Spinal cord (tissue), 10 donors: ENCODE results near the gene ANKS3. TPM values are rescaled to one million over a fixed set of nuclear protein-coding genes. Genes with fewer than 3 reads are reported as not detected.

Experiments used
- DNase-seq, 6 donors: peaks; one replicate each; pipeline versions ENCODE4 v3.0.0 to v3.0.0-alpha.2; 2013 to 2015; ENCODE audit warnings: low spot score in 6 of 6, low read depth in 4 of 6
- H3K27ac ChIP-seq: one replicate; pipeline ENCODE4 v1.5.1; 2013; ENCODE audit warnings: low read depth, low read length, control low read depth
- H3K27me3 ChIP-seq: one replicate; pipeline ENCODE4 v1.6.1; 2013; ENCODE audit warnings: low read length; ENCODE audit not compliant: control insufficient read depth, insufficient read depth
- H3K36me3 ChIP-seq: one replicate; pipeline ENCODE4 v1.6.1; 2013; ENCODE audit warnings: low read length; ENCODE audit not compliant: control insufficient read depth, insufficient read depth
- H3K4me1 ChIP-seq: one replicate; pipeline ENCODE4 v1.6.1; 2013; ENCODE audit warnings: low read length; ENCODE audit not compliant: control insufficient read depth, insufficient read depth
- H3K4me3 ChIP-seq: one replicate; pipeline ENCODE4 v1.5.1; 2013; ENCODE audit warnings: low read depth, low read length, control low read depth
- H3K9me3 ChIP-seq: one replicate; pipeline ENCODE4 v1.6.1; 2013; ENCODE audit warnings: low read length; ENCODE audit not compliant: control insufficient read depth, insufficient read depth
- WGBS: methylation state at CpG from one replicate; pipeline ENCODE4 v1.1.5; 2013; ENCODE audit warnings: missing lambda C conversion rate; ENCODE audit not compliant: insufficient coverage; 5-methylcytosine and 5-hydroxymethylcytosine counted together
- long read RNA-seq, 4 donors: transcript quantifications; one replicate each; lab custom pipeline, GENCODE V29; 2026
- polyA plus RNA-seq, 2 donors: library from polyadenylated mRNA; unstranded; fragments of 120-200 nt; gene quantifications; one replicate each; pipeline ENCODE4 v1.2.1, GENCODE V29; 2013; ENCODE audit not compliant: insufficient read length in 2 of 2
- total RNA-seq, 2 donors: library from RNA; depleted of rRNA in 1 of 2; stranded (reverse); fragments of 120-200 nt in 1 of 2; fragments of >200 nt in 1 of 2; gene quantifications; one replicate each; pipeline versions ENCODE4 v1.2.3 to v1.2.4, GENCODE V29; 2013 to 2014
- donor health status: healthy.

The ANKS3 gene
- total RNA-seq (10 to 100 TPM; 20.2 to 29.0 TPM), polyA plus RNA-seq (10 to 100 TPM; 29.6 to 48.1 TPM)
- long read RNA-seq, donor 1, transcript ANKS3-216 (2 exons, 834 nt) = major isoform, 6 of 8 reads
- long read RNA-seq, donor 1, partial matches to known transcripts = 0 of 8 reads
- long read RNA-seq, donor 1, other reads (novel, unspliced or antisense) = 0 of 8 reads
- long read RNA-seq, donor 2, partial matches to known transcripts = 0 of 1 reads
- long read RNA-seq, donor 2, other reads (novel, unspliced or antisense) = 0 of 1 reads
- long read RNA-seq, donor 3 = 0 reads
- long read RNA-seq, donor 4, partial matches to known transcripts = 0 of 3 reads
- long read RNA-seq, donor 4, other reads (novel, unspliced or antisense) = 0 of 3 reads

- peak within 1 kb of the TSS; percentile 80 for H3K27ac ChIP-seq
- H3K9me3 ChIP-seq = no peaks in the 10 kb centered on the region
- peaks cover 10% of the 10 kb centered on the region for H3K36me3 ChIP-seq
- peak; percentile 81 to 97 (median 89) for DNase-seq
- H3K27me3 ChIP-seq = no peaks in the 10 kb centered on the region
- peak within 1 kb of the TSS; percentile 80 for H3K4me3 ChIP-seq
- peaks cover 17% of the 10 kb centered on the region for H3K4me1 ChIP-seq
- 0% methylated on average over 70 of the region's 70 CpGs for WGBS
These were observed at the start of gene ANKS3, which contains the start of gene DNAAF8 for GRCh38 chr16:4734063-4734729. Gene ANKS3 (minus strand): TSS chr16:4734271. CDS start chr16:4730149, 4,122 bp downstream. Gene DNAAF8 (plus strand): TSS chr16:4734537. CDS start chr16:4736515, 1,978 bp downstream.

- H3K27ac ChIP-seq = no peak overlapping the region
- no peak for DNase-seq
- H3K27me3 ChIP-seq = no peaks in the 10 kb centered on the region
- 91% methylated on average over 22 of the region's 25 CpGs for WGBS
- H3K36me3 ChIP-seq = no peaks in the 10 kb centered on the region
- no peak overlapping the region for H3K4me3 ChIP-seq
- no peaks in the 10 kb centered on the region for H3K4me1 ChIP-seq
- H3K9me3 ChIP-seq = no peaks in the 10 kb centered on the region
These were observed 49.3 kb upstream of the ANKS3 start for GRCh38 chr16:4783251-4783950.

GRCh38 chr16:4780235-4780634 is 46.2 kb upstream of the ANKS3 start:
- Histone ChIP-seq H3K9me3 (no peaks in the 10 kb centered on the region), H3K4me1 (no peaks in the 10 kb centered on the region), H3K27me3 (no peaks in the 10 kb centered on the region), H3K4me3 (no peak overlapping the region), H3K36me3 (no peaks in the 10 kb centered on the region), H3K27ac (no peak overlapping the region)
- 71% methylated on average over 1 of the region's 4 CpGs for WGBS
- no peak for DNase-seq

GRCh38 chr16:4778050-4778392 is 44.0 kb upstream of the ANKS3 start:
- no peaks in the 10 kb centered on the region for H3K27me3 ChIP-seq
- no peak for DNase-seq
- no peak overlapping the region for H3K27ac ChIP-seq
- no peak overlapping the region for H3K4me3 ChIP-seq
- H3K4me1 ChIP-seq = no peaks in the 10 kb centered on the region
- 96% methylated on average over 3 of the region's 5 CpGs for WGBS
- H3K36me3 ChIP-seq = no peaks in the 10 kb centered on the region
- H3K9me3 ChIP-seq = no peaks in the 10 kb centered on the region

GRCh38 chr16:4777339-4778049 is 43.4 kb upstream of the ANKS3 start:
- Histone ChIP-seq H3K36me3 (no peaks in the 10 kb centered on the region), H3K4me1 (no peaks in the 10 kb centered on the region), H3K4me3 (no peak overlapping the region), H3K9me3 (no peaks in the 10 kb centered on the region), H3K27me3 (no peaks in the 10 kb centered on the region), H3K27ac (no peak overlapping the region)
- DNase-seq = no peak
- WGBS = 75% methylated on average over 9 of the region's 17 CpGs

GRCh38 chr16:4776141-4776705 is 42.2 kb upstream of the ANKS3 start:
- Histone ChIP-seq H3K4me3 (no peak overlapping the region), H3K27ac (no peak overlapping the region), H3K9me3 (no peaks in the 10 kb centered on the region), H3K27me3 (no peaks in the 10 kb centered on the region), H3K36me3 (no peaks in the 10 kb centered on the region), H3K4me1 (no peaks in the 10 kb centered on the region)
- 94% methylated on average over 2 of the region's 2 CpGs for WGBS
- no peak for DNase-seq

GRCh38 chr16:4775005-4775404 is 40.9 kb upstream of the ANKS3 start:
- no peak overlapping the region for H3K27ac ChIP-seq
- no peaks in the 10 kb centered on the region for H3K36me3 ChIP-seq
- H3K27me3 ChIP-seq = no peaks in the 10 kb centered on the region
- H3K4me1 ChIP-seq = no peaks in the 10 kb centered on the region
- no peak for DNase-seq
- WGBS = 85% methylated on average over 8 of the region's 13 CpGs
- no peaks in the 10 kb centered on the region for H3K9me3 ChIP-seq
- H3K4me3 ChIP-seq = no peak overlapping the region

- Histone ChIP-seq H3K27me3 (no peaks in the 10 kb centered on the region), H3K27ac (no peak overlapping the region), H3K4me3 (no peak overlapping the region), H3K9me3 (no peaks in the 10 kb centered on the region), H3K4me1 (peaks cover 18% of the 10 kb centered on the region), H3K36me3 (no peaks in the 10 kb centered on the region)
- DNase-seq = no peak
- 93% methylated on average over 3 of the region's 5 CpGs for WGBS
These were observed 38.3 kb upstream of the ANKS3 start for GRCh38 chr16:4772351-4772750.

- no peaks in the 10 kb centered on the region for H3K9me3 ChIP-seq
- WGBS = 67% methylated on average over 1 of the region's 3 CpGs
- peaks cover 21% of the 10 kb centered on the region for H3K4me1 ChIP-seq
- no peaks in the 10 kb centered on the region for H3K27me3 ChIP-seq
- no peaks in the 10 kb centered on the region for H3K36me3 ChIP-seq
- H3K27ac ChIP-seq = no peak overlapping the region
- DNase-seq = no peak
- no peak overlapping the region for H3K4me3 ChIP-seq
These were observed 37.6 kb upstream of the ANKS3 start for GRCh38 chr16:4771646-4772045.
